Mesothelial cell of epicardium (in vitro differentiated cells): Measurements from ENCODE around the gene REP15. TPM values are rescaled to one million over a fixed set of nuclear protein-coding genes. Genes with fewer than 3 reads are reported as not detected.
"Not testable (repeated sequence)": the region's sequence is repeated elsewhere in the genome, so short reads cannot be mapped to it uniquely, and the experiment has no call there.

Experiments used
- DNase-seq, 2 experiments: peaks; one replicate each; pipeline ENCODE4 v3.0.0; 2021; ENCODE audit warnings: low spot score in 2 of 2; ENCODE audit not compliant: unreplicated experiment in 2 of 2
- H3K27ac Mint-ChIP-seq: 2 replicates; pipeline ENCODE4 v1.8.0; 2021; ENCODE audit warnings: mixed read lengths
- H3K27me3 Mint-ChIP-seq: 2 replicates; pipeline ENCODE4 v1.8.0; 2021; ENCODE audit warnings: low read depth, mixed read lengths
- H3K36me3 Mint-ChIP-seq: 2 replicates; pipeline ENCODE4 v1.8.0; 2021; ENCODE audit warnings: mixed read lengths
- H3K4me1 Mint-ChIP-seq: 2 replicates; pipeline ENCODE4 v1.8.0; 2021; ENCODE audit warnings: mixed read lengths
- H3K4me3 Mint-ChIP-seq: 2 replicates; pipeline ENCODE4 v1.8.0; 2021; ENCODE audit warnings: mild to moderate bottlenecking, moderate library complexity, mixed read lengths
- H3K9me3 Mint-ChIP-seq: 2 replicates; pipeline ENCODE4 v1.8.0; 2021; ENCODE audit warnings: mixed read lengths
- total RNA-seq: library from RNA; stranded (reverse); gene quantifications from 3 replicates; pipeline ENCODE4 v1.2.1, GENCODE V29; 2021
- TF ChIP-seq, protein P1 (sequence below): fragments of 200-600 bp; sonication (generic); IDR thresholded peaks from one replicate; pipeline ENCODE4 v1.5.0; 2021; ENCODE audit warnings: antibody characterized with exemption; ENCODE audit not compliant: unreplicated experiment

The REP15 gene
- 2.2 to 2.4 TPM (median 2.3 TPM) in 3 replicates for total RNA-seq

- Mint-ChIP-seq H3K4me1 (no peaks in the 10 kb centered on the region), H3K36me3 (peaks cover 23% of the 10 kb centered on the region), H3K27ac (no peak within 1 kb of the TSS)
These were observed at the start of gene REP15 for GRCh38 chr12:27696293-27696652. Gene REP15 (plus strand): TSS chr12:27696447. CDS start chr12:27696563, 116 bp downstream.

DNA sequence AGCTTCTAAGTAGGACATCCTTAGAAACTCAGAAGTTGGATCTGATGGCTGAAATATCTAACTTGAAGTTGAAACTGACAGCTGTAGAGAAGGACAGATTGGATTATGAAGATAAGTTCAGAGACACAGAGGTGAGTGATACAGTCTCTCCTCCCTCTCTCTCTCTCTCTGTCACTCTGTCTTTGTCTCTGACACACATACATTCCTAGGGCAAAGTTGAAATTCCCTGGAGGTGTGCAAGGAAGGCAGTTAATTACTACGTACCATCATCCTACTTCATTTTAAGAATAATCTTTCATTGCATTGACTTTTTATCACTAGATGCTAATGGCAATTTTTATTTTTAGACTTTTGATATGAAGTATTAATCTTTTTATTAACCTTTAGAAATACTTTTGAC is 46.2 kb upstream of the REP15 start:
- H3K36me3 Mint-ChIP-seq, result peaks cover 25% of the 10 kb centered on the region
- no peak overlapping the region for H3K4me3 Mint-ChIP-seq
- TF ChIP-seq, protein P1, sequence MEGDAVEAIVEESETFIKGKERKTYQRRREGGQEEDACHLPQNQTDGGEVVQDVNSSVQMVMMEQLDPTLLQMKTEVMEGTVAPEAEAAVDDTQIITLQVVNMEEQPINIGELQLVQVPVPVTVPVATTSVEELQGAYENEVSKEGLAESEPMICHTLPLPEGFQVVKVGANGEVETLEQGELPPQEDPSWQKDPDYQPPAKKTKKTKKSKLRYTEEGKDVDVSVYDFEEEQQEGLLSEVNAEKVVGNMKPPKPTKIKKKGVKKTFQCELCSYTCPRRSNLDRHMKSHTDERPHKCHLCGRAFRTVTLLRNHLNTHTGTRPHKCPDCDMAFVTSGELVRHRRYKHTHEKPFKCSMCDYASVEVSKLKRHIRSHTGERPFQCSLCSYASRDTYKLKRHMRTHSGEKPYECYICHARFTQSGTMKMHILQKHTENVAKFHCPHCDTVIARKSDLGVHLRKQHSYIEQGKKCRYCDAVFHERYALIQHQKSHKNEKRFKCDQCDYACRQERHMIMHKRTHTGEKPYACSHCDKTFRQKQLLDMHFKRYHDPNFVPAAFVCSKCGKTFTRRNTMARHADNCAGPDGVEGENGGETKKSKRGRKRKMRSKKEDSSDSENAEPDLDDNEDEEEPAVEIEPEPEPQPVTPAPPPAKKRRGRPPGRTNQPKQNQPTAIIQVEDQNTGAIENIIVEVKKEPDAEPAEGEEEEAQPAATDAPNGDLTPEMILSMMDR, result no peak
- H3K27me3 Mint-ChIP-seq, result no peaks in the 10 kb centered on the region
- DNase-seq, result no peak
- peaks cover 18% of the 10 kb centered on the region for H3K4me1 Mint-ChIP-seq
- no peaks in the 10 kb centered on the region for H3K9me3 Mint-ChIP-seq
- H3K27ac Mint-ChIP-seq, result no peak overlapping the region

More at GRCh38 chr12:27696293-27696652, at the start of gene REP15:
- H3K4me3 Mint-ChIP-seq, result no peak within 1 kb of the TSS
- H3K9me3 Mint-ChIP-seq, result no peaks in the 10 kb centered on the region
- TF ChIP-seq, protein P1, result no peak
- no peaks in the 10 kb centered on the region for H3K27me3 Mint-ChIP-seq
- DNase-seq, result no peak

DNA sequence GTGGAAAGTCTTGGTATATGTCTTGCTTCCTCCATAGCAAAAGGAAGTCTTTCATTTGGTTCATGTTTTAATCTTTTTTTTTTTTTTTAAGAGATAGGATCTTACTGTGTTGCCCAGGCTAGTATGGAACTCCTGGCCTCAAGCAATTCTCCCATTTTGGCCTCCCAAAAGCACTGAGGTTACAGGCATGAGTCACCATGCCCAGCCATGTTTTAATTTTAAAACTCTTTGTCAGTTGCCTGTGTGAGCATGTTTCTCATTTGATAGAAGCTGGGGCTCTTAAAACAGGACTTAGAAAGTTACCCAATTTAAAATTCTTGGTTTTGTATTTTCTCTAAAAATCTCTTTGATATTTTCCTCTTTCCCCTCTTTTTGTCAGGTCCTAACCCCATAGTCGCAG is 45.0 kb upstream of the REP15 start:
- Mint-ChIP-seq H3K27ac (no peak overlapping the region), H3K36me3 (peaks cover 21% of the 10 kb centered on the region), H3K9me3 (no peaks in the 10 kb centered on the region), H3K4me3 (no peak overlapping the region), H3K27me3 (no peaks in the 10 kb centered on the region), H3K4me1 (peaks cover 6% of the 10 kb centered on the region)
- TF ChIP-seq, protein P1, result no peak
- no peak for DNase-seq

GRCh38 chr12:27652174-27652763 is 44.0 kb upstream of the REP15 start:
- no peak overlapping the region for H3K4me3 Mint-ChIP-seq
- peak in 1 of 2 experiments; percentile 59 for DNase-seq

GRCh38 chr12:27653661-27654060 is 42.6 kb upstream of the REP15 start:
- H3K27me3 Mint-ChIP-seq, result no peaks in the 10 kb centered on the region
- no peak overlapping the region for H3K4me3 Mint-ChIP-seq
- H3K27ac Mint-ChIP-seq, result no peak overlapping the region
- H3K36me3 Mint-ChIP-seq, result peaks cover 16% of the 10 kb centered on the region
- TF ChIP-seq, protein P1, result no peak
- H3K4me1 Mint-ChIP-seq, result peaks cover 6% of the 10 kb centered on the region
- H3K9me3 Mint-ChIP-seq, result no peaks in the 10 kb centered on the region
- DNase-seq, result no peak

More at GRCh38 chr12:27652174-27652763, 44.0 kb upstream of the REP15 start:
- Mint-ChIP-seq H3K36me3 (peaks cover 23% of the 10 kb centered on the region), H3K27me3 (no peaks in the 10 kb centered on the region), H3K27ac (peak overlapping the region; percentile 81), H3K4me1 (peaks cover 6% of the 10 kb centered on the region), H3K9me3 (no peaks in the 10 kb centered on the region)
- TF ChIP-seq, protein P1, result peak; percentile 88

DNA sequence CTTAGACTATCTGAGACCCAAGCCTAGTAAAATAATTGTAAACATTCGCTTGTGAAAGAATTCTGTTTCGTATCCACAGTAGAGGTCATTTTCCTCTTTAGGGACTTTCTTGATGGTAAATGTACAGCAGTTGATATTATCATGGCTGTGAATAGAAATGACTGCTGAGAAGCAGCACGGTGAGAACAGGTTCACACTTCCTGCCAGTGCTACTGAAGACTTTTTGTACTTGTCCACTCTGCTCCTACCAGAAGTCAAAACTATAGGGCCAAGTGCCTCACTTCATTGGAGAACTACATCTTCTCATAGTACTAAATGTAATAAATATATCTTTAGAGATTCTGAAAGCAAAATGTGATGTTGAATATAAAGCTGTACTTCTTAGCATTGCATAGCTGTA is 40.8 kb upstream of the REP15 start:
- H3K36me3 Mint-ChIP-seq, result peaks cover 21% of the 10 kb centered on the region
- not testable (repeated sequence) for H3K4me3 Mint-ChIP-seq, H3K27me3 Mint-ChIP-seq, H3K27ac Mint-ChIP-seq, DNase-seq, H3K4me1 Mint-ChIP-seq, H3K9me3 Mint-ChIP-seq
